ENCODE data around the gene MBP.
"Not testable (repeated sequence)": the region's sequence is repeated elsewhere in the genome, so short reads cannot be mapped to it uniquely, and the experiment has no call there.

DNA sequence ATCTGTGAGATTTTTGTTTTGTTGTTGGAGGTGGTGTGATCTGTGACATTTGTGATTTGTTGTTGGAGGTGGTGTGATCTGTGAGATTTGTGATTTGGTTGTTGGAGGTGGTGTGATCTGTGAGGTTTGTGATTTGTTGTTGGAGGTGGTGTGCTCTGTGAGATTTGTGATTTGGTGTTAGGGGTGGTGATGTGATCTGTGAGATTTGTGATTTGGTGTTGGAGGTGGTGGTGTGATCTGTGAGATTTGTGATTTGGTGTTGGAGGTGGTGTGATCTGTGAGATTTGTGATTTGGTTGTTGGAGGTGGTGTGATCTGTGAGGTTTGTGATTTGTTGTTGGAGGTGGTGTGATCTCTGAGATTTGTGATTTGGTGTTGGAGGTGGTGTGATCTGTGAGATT lies 165.3 kb downstream of the MBP start:
- TF ChIP-seq, protein P1, sequence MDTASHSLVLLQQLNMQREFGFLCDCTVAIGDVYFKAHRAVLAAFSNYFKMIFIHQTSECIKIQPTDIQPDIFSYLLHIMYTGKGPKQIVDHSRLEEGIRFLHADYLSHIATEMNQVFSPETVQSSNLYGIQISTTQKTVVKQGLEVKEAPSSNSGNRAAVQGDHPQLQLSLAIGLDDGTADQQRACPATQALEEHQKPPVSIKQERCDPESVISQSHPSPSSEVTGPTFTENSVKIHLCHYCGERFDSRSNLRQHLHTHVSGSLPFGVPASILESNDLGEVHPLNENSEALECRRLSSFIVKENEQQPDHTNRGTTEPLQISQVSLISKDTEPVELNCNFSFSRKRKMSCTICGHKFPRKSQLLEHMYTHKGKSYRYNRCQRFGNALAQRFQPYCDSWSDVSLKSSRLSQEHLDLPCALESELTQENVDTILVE (CRISPR knock-in tag; IDR thresholded peaks at IDR 0.05): not testable (repeated sequence)
- not testable (repeated sequence) for TF ChIP-seq TOE1 (CRISPR knock-in tag; IDR thresholded peaks at IDR 0.05); NCOR1 (IDR thresholded peaks at IDR 0.05; ENCODE audit: borderline replicate concordance, low read length)
- TF ChIP-seq, protein P2, sequence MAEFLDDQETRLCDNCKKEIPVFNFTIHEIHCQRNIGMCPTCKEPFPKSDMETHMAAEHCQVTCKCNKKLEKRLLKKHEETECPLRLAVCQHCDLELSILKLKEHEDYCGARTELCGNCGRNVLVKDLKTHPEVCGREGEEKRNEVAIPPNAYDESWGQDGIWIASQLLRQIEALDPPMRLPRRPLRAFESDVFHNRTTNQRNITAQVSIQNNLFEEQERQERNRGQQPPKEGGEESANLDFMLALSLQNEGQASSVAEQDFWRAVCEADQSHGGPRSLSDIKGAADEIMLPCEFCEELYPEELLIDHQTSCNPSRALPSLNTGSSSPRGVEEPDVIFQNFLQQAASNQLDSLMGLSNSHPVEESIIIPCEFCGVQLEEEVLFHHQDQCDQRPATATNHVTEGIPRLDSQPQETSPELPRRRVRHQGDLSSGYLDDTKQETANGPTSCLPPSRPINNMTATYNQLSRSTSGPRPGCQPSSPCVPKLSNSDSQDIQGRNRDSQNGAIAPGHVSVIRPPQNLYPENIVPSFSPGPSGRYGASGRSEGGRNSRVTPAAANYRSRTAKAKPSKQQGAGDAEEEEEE (CRISPR knock-in tag; IDR thresholded peaks at IDR 0.05; ENCODE audit: borderline replicate concordance): not testable (repeated sequence)
- TF ChIP-seq, protein P3, sequence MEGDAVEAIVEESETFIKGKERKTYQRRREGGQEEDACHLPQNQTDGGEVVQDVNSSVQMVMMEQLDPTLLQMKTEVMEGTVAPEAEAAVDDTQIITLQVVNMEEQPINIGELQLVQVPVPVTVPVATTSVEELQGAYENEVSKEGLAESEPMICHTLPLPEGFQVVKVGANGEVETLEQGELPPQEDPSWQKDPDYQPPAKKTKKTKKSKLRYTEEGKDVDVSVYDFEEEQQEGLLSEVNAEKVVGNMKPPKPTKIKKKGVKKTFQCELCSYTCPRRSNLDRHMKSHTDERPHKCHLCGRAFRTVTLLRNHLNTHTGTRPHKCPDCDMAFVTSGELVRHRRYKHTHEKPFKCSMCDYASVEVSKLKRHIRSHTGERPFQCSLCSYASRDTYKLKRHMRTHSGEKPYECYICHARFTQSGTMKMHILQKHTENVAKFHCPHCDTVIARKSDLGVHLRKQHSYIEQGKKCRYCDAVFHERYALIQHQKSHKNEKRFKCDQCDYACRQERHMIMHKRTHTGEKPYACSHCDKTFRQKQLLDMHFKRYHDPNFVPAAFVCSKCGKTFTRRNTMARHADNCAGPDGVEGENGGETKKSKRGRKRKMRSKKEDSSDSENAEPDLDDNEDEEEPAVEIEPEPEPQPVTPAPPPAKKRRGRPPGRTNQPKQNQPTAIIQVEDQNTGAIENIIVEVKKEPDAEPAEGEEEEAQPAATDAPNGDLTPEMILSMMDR (CRISPR knock-in tag; IDR thresholded peaks at IDR 0.05): not testable (repeated sequence)

Measured in HepG2 (cell line).